Ascending aorta (tissue), 2 donors: Measurements from ENCODE around the gene TOMM6. TPM values are rescaled to one million over a fixed set of nuclear protein-coding genes. Genes with fewer than 3 reads are reported as not detected.

ENCODE experiments used
- DNase-seq, 2 donors: peaks; one replicate each; pipeline ENCODE4 v3.0.0-alpha.2; 2019; ENCODE audit warnings: low spot score in 2 of 2
- H3K27ac ChIP-seq, 2 donors: fragments of 200-600 bp; sonication (generic); one replicate each; pipeline ENCODE4 v1.5.1; 2016 to 2017; ENCODE audit warnings: mild to moderate bottlenecking in 1 of 2
- H3K27me3 ChIP-seq: fragments of 200-600 bp; sonication (generic); one replicate; pipeline ENCODE4 v1.5.1; 2017
- H3K36me3 ChIP-seq, 2 donors: fragments of 200-600 bp; sonication (generic); one replicate each; pipeline ENCODE4 v1.5.1; 2016
- H3K4me1 ChIP-seq, 2 donors: fragments of 200-600 bp; sonication (generic); one replicate each; pipeline ENCODE4 v1.5.1; 2016 to 2017; ENCODE audit warnings: mild to moderate bottlenecking in 1 of 2
- H3K4me3 ChIP-seq, 2 donors: fragments of 200-600 bp; sonication (generic); one replicate each; pipeline ENCODE4 v1.5.1; 2016 to 2017; ENCODE audit warnings: mild to moderate bottlenecking in 1 of 2
- H3K9me3 ChIP-seq, 2 donors: fragments of 200-600 bp; sonication (generic); one replicate each; pipeline ENCODE4 v1.5.1; 2016
- CTCF ChIP-seq, 3 experiments: fragments of 200-600 bp in 2 of 3; fragments of 450-650 bp in 1 of 3; sonication (generic) in 2 of 3; IDR thresholded peaks; one replicate each; pipeline ENCODE4 v1.5.1; 2016 to 2019; ENCODE audit warnings: antibody characterized with exemption in 3 of 3, mild to moderate bottlenecking in 1 of 3, moderate library complexity in 1 of 3
- intact Hi-C: fragments of 100-400 bp; cut with DNase I; formaldehyde crosslinking; loops from one replicate; pipeline ENCODE4 v1.15.1; 2023
- total RNA-seq: library from RNA; depleted of rRNA; stranded (reverse); fragments of >200 nt; gene quantifications from one replicate; pipeline ENCODE4 v1.1.0, GENCODE V29; 2016

Gene TOMM6
- total RNA-seq, 1 donor from 2014 or later, result 79.9 TPM

- TF ChIP-seq CTCF (IDR thresholded peaks at IDR 0.05), result no peak
- Histone ChIP-seq H3K36me3 (peaks cover 9 to 30% of the 10 kb centered on the region in 2 donors), H3K27me3 (no peaks in the 10 kb centered on the region), H3K9me3 (no peaks in the 10 kb centered on the region), H3K4me3 (no peak overlapping the region), H3K4me1 (peaks cover 12 to 13% of the 10 kb centered on the region in 2 donors), H3K27ac (no peak overlapping the region)
- DNase-seq, result no peak
- intact Hi-C loops, result no loop called here
Observed at GRCh38 chr6:41790045-41790444, 2.6 kb downstream of the TOMM6 start.

GRCh38 chr6:41791305-41791704 is 3.8 kb downstream of the TOMM6 start:
- H3K9me3 ChIP-seq, result no peaks in the 10 kb centered on the region
- TF ChIP-seq CTCF (IDR thresholded peaks at IDR 0.05), result no peak
- no peak overlapping the region for H3K27ac ChIP-seq
- no peaks in the 10 kb centered on the region for H3K27me3 ChIP-seq
- H3K4me1 ChIP-seq, result peaks cover 4 to 6% of the 10 kb centered on the region in 2 donors
- intact Hi-C loops, result no loop called here
- H3K4me3 ChIP-seq, result no peak overlapping the region
- DNase-seq, result no peak
- H3K36me3 ChIP-seq, result peaks cover 15 to 40% of the 10 kb centered on the region in 2 donors

- no peak for TF ChIP-seq CTCF (IDR thresholded peaks at IDR 0.05)
- H3K9me3 ChIP-seq, result no peaks in the 10 kb centered on the region
- no peak for DNase-seq
- H3K4me3 ChIP-seq, result no peak overlapping the region
- no peaks in the 10 kb centered on the region for H3K27me3 ChIP-seq
- H3K4me1 ChIP-seq, result peaks cover 4 to 6% of the 10 kb centered on the region in 2 donors
- peaks cover 15 to 43% of the 10 kb centered on the region in 2 donors for H3K36me3 ChIP-seq
- intact Hi-C loops, result no loop called here
- H3K27ac ChIP-seq, result no peak overlapping the region
Observed at GRCh38 chr6:41791984-41792383, 4.5 kb downstream of the TOMM6 start.

DNA sequence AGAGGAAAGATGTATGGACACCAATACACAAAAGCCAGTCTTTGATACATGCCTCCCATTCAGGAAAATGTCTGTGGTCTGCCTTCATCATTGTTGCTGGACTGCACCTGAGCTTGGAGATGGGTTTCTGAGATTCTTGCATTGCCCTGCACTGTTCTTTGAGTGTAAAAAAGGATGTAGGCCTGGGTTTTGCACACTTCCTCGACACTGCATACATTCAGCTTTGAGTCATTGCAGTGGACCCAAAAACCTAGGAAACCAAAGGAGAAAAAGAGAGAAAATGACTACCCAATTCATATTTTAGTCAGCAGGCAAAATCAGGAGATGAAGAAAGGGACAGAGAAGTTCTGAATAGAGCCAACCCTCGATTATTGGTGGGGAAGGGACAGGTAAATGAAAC is 9.0 kb downstream of the TOMM6 start:
- Histone ChIP-seq H3K9me3 (no peaks in the 10 kb centered on the region), H3K4me1 (no peaks in the 10 kb centered on the region), H3K27ac (no peak overlapping the region), H3K27me3 (no peaks in the 10 kb centered on the region), H3K36me3 (peaks cover 10 to 34% of the 10 kb centered on the region in 2 donors), H3K4me3 (no peak overlapping the region)
- TF ChIP-seq CTCF (IDR thresholded peaks at IDR 0.05), result no peak
- no peak for DNase-seq
- intact Hi-C loops, result no loop called here

DNA sequence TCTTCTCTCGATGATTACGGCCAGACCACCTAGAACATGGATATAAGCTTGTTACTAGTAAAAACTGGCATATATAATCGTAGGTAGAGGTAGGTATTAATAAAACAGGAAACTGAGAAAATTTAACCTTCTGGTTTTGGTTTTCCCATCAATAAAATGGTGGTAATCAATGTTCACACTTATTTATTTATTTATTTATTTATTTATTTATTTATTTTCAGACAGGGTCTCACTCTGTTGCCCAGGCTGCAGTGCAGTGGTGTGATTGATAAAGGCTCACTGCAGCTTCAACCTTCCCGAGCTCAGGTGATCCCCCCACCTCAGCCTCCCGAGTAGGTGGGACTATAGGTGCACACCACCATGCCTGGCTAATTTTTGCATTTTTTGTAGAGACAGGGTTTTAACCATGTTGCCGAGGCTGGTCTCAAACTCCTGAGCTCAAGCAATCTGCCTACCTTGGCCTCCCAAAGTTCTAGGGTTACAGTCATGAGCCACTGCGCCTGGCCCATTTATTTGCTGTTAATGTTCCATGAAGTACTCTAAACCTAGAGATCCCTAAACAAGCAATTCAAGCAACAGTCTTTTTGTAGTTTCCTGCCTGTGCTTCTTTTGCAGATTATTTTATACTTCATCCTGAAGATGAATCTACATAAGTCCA is 11.5 kb downstream of the TOMM6 start:
- no peak for TF ChIP-seq CTCF (IDR thresholded peaks at IDR 0.05)
- Histone ChIP-seq H3K4me3 (no peak overlapping the region), H3K9me3 (no peaks in the 10 kb centered on the region)

GRCh38 chr6:41799559-41799911 is 12.0 kb downstream of the TOMM6 start:
- no peaks in the 10 kb centered on the region for H3K27me3 ChIP-seq
- no peaks in the 10 kb centered on the region for H3K4me1 ChIP-seq
- no peak for DNase-seq
- H3K36me3 ChIP-seq, result peaks cover 10 to 22% of the 10 kb centered on the region in 2 donors
- no peak overlapping the region for H3K27ac ChIP-seq
- intact Hi-C loops, result no loop called here
- no peaks in the 10 kb centered on the region for H3K9me3 ChIP-seq
- H3K4me3 ChIP-seq, result no peak overlapping the region
- no peak for TF ChIP-seq CTCF (IDR thresholded peaks at IDR 0.05)

More for the DNA sequence above, 11.5 kb downstream of the TOMM6 start:
- intact Hi-C loops, result no loop called here
- DNase-seq, result no peak
- Histone ChIP-seq H3K27ac (no peak overlapping the region), H3K4me1 (no peaks in the 10 kb centered on the region), H3K36me3 (peaks cover 10 to 22% of the 10 kb centered on the region in 2 donors), H3K27me3 (no peaks in the 10 kb centered on the region)
